ENCODE measurements around the gene SOX10. TPM values are rescaled to one million over a fixed set of nuclear protein-coding genes. Genes with fewer than 3 reads are reported as not detected.
A peak's percentile ranks its signal among the peaks of the same experiment; 100 is the strongest.

SOX10 gene
- total and polyA plus RNA-seq, 2 of the 13 experiments (the other 11 are each of a cell fraction or from before 2014, with no cell fraction given), result not detected

GRCh38 chr22:37933711-37934376 is 50.5 kb downstream of the SOX10 start (continued):
- TF ChIP-seq ZNF557 (CRISPR knock-in tag; IDR thresholded peaks at IDR 0.05), result no peak
- TF ChIP-seq MBD4 (IDR thresholded peaks at IDR 0.05; ENCODE audit: borderline replicate concordance, low read length), result no peak
- TF ChIP-seq KIAA2018 (CRISPR knock-in tag; IDR thresholded peaks at IDR 0.05; ENCODE audit: borderline replicate concordance), result no peak
- no peak for TF ChIP-seq ZNF207 (IDR thresholded peaks at IDR 0.05; ENCODE audit: borderline replicate concordance)
- TF ChIP-seq TFAP4 (IDR thresholded peaks at IDR 0.05; ENCODE audit: borderline replicate concordance, low read depth), result no peak
- no peak for TF ChIP-seq ZFAT (CRISPR knock-in tag; conservative IDR thresholded peaks at IDR 0.05)
- TF ChIP-seq NAIF1 (CRISPR knock-in tag; IDR thresholded peaks at IDR 0.05; ENCODE audit: borderline replicate concordance), result no peak
- TF ChIP-seq EED (CRISPR knock-in tag; IDR thresholded peaks at IDR 0.05), result no peak
- no peak for TF ChIP-seq MTF1 (CRISPR knock-in tag; IDR thresholded peaks at IDR 0.05)
- TF ChIP-seq HOXA3 (CRISPR knock-in tag; IDR thresholded peaks at IDR 0.05), result peak; percentile 74
- TF ChIP-seq NFE2L2 (IDR thresholded peaks at IDR 0.05; ENCODE audit: low read length), result no peak
- TF ChIP-seq EHMT2 (IDR thresholded peaks at IDR 0.05; ENCODE audit: borderline replicate concordance, low read depth, low read length), result no peak
- TF ChIP-seq ZNF879 (CRISPR knock-in tag; IDR thresholded peaks at IDR 0.05), result no peak
- TF ChIP-seq GZF1 (CRISPR knock-in tag; IDR thresholded peaks at IDR 0.05), result no peak
- peak; percentile 72; the same call in 1 of the 2 replicates for TF ChIP-seq HOXA5 (CRISPR knock-in tag; IDR thresholded peaks at IDR 0.05)
- TF ChIP-seq ZNF549 (CRISPR knock-in tag; IDR thresholded peaks at IDR 0.05), result no peak
- TF ChIP-seq CEBPZ (IDR thresholded peaks at IDR 0.05; ENCODE audit: low read length), result no peak
- no peak for TF ChIP-seq HNRNPUL1 (IDR thresholded peaks at IDR 0.05; ENCODE audit: low read depth, low read length)
- no peak for TF ChIP-seq ZNF337 (CRISPR knock-in tag; IDR thresholded peaks at IDR 0.05; ENCODE audit: borderline replicate concordance, low read depth)

Data from HepG2 (cell line).